Panc1 (cell line): Measurements from ENCODE around the gene EXOC3L1.

Experiments
- CTCF ChIP-seq: fragments of 450-650 bp; IDR thresholded peaks from 2 replicates; pipeline ENCODE4 v1.5.1; 2017; ENCODE audit warnings: mild to moderate bottlenecking
- POLR2AphosphoS5 ChIP-seq: IDR thresholded peaks from 2 replicates; pipeline ENCODE4 v1.6.1; 2012; ENCODE audit warnings: mild to moderate bottlenecking, low read depth, low read length, moderate library complexity
- REST ChIP-seq, 2 experiments: IDR thresholded peaks; 2 replicates each; pipeline ENCODE4 v1.6.1; 2011 to 2012; ENCODE audit warnings: low read depth in 2 of 2, control low read depth in 1 of 2, low read length in 1 of 2, mild to moderate bottlenecking in 1 of 2, moderate library complexity in 1 of 2; ENCODE audit not compliant: insufficient read depth in 1 of 2
- SIN3A ChIP-seq: IDR thresholded peaks from 2 replicates; pipeline ENCODE4 v1.6.1; 2012; ENCODE audit warnings: low read depth, mild to moderate bottlenecking, low read length, moderate library complexity, borderline replicate concordance; ENCODE audit not compliant: insufficient read depth

GRCh38 chr16:67150833-67151396 is 39.0 kb downstream of the EXOC3L1 start, which contains the start of gene B3GNT9:
- TF ChIP-seq CTCF (no peak), POLR2AphosphoS5 (peak; percentile 8; the same call in 1 of the 2 replicates), SIN3A (no peak), REST (IDR thresholded peaks at IDR 0.05; ENCODE audit: insufficient read depth in 1 of 2, low read depth in 2 of 2, low read length in 1 of 2) (no peak)
